Liver (tissue), 9 donors: ENCODE data around the gene TTLL3. TPM values are rescaled to one million over a fixed set of nuclear protein-coding genes. Genes with fewer than 3 reads are reported as not detected.
A peak's percentile ranks its signal among the peaks of the same experiment; 100 is the strongest.

ENCODE experiments used
- DNase-seq: peaks from one replicate; pipeline ENCODE4 v3.0.0-alpha.2; 2017; ENCODE audit warnings: low spot score
- H3K27ac ChIP-seq, 2 donors: one replicate each; pipeline ENCODE4 v1.7.0; 2013; ENCODE audit warnings: inconsistent platforms in 2 of 2, low read length in 2 of 2, control low read depth in 1 of 2, low read depth in 1 of 2, mild to moderate bottlenecking in 1 of 2
- H3K27me3 ChIP-seq, 4 donors: one replicate each; pipeline versions ENCODE4 v1.6.1 to v1.7.0; 2013; ENCODE audit warnings: low read length in 3 of 4, inconsistent platforms in 1 of 4, mild to moderate bottlenecking in 1 of 4, moderate library complexity in 1 of 4; ENCODE audit not compliant: control insufficient read depth in 4 of 4, insufficient read depth in 4 of 4
- H3K36me3 ChIP-seq, 4 donors: one replicate each; pipeline versions ENCODE4 v1.6.1 to v1.7.0; 2013; ENCODE audit warnings: low read length in 3 of 4, mild to moderate bottlenecking in 3 of 4, low read depth in 1 of 4, moderate library complexity in 1 of 4; ENCODE audit not compliant: control insufficient read depth in 4 of 4, insufficient read depth in 3 of 4
- H3K4me1 ChIP-seq, 4 donors: one replicate each; pipeline versions ENCODE4 v1.6.1 to v1.7.0; 2013; ENCODE audit warnings: low read length in 3 of 4, mild to moderate bottlenecking in 3 of 4, moderate library complexity in 1 of 4; ENCODE audit not compliant: control insufficient read depth in 4 of 4, insufficient read depth in 4 of 4
- H3K4me3 ChIP-seq, 3 donors: one replicate each; pipeline versions ENCODE4 v1.6.1 to v1.7.0; 2013; ENCODE audit warnings: low read length in 3 of 3, control low read depth in 1 of 3, low read depth in 1 of 3, mild to moderate bottlenecking in 1 of 3
- H3K9ac ChIP-seq, 2 donors: one replicate each; pipeline ENCODE4 v1.7.0; 2013; ENCODE audit warnings: low read length in 2 of 2, mild to moderate bottlenecking in 2 of 2, moderate library complexity in 2 of 2, control low read depth in 1 of 2, low read depth in 1 of 2
- H3K9me3 ChIP-seq, 4 donors: one replicate each; pipeline versions ENCODE4 v1.6.1 to v1.7.0; 2013; ENCODE audit warnings: low read length in 3 of 4; ENCODE audit not compliant: control insufficient read depth in 4 of 4
- EGR1 ChIP-seq, 2 donors: IDR thresholded peaks; 2 replicates each; pipeline ENCODE4 v1.6.1; 2016 to 2018; ENCODE audit warnings: antibody characterized with exemption in 2 of 2, low read depth in 2 of 2
- FOXA2 ChIP-seq: IDR thresholded peaks from 2 replicates; pipeline ENCODE4 v1.6.1; 2016; ENCODE audit warnings: antibody characterized with exemption
- GABPA ChIP-seq, 2 donors: IDR thresholded peaks in 1 of 2; conservative IDR thresholded peaks in 1 of 2; 2 replicates each; pipeline ENCODE4 v1.6.1; 2016; ENCODE audit warnings: antibody characterized with exemption in 2 of 2, mild to moderate bottlenecking in 1 of 2, moderate library complexity in 1 of 2
- HNF4A ChIP-seq, 2 donors: conservative IDR thresholded peaks; 2 replicates each; pipeline ENCODE4 v1.6.1; 2016; ENCODE audit warnings: antibody characterized with exemption in 2 of 2, mild to moderate bottlenecking in 2 of 2
- JUND ChIP-seq, 2 donors: IDR thresholded peaks; 2 replicates each; pipeline ENCODE4 v1.6.1; 2016; ENCODE audit warnings: antibody characterized with exemption in 2 of 2
- NR2F2 ChIP-seq: IDR thresholded peaks from 2 replicates; pipeline ENCODE4 v1.6.1; 2016; ENCODE audit warnings: antibody characterized with exemption
- RXRA ChIP-seq, 2 donors: IDR thresholded peaks; 2 replicates each; pipeline ENCODE4 v1.6.1; 2017 to 2018; ENCODE audit warnings: antibody characterized with exemption in 2 of 2, mild to moderate bottlenecking in 1 of 2
- YY1 ChIP-seq: IDR thresholded peaks from 2 replicates; pipeline ENCODE4 v1.6.1; 2016; ENCODE audit warnings: antibody characterized with exemption, mild to moderate bottlenecking
- WGBS: extraction: QIAGEN DNeasy Blood & Tissue Kit; methylation state at CpG from one replicate; pipeline ENCODE4 v1.1.7; 2013; 5-methylcytosine and 5-hydroxymethylcytosine counted together
- polyA plus RNA-seq, 2 donors: library from polyadenylated mRNA; stranded (reverse) in 1 of 2; unstranded in 1 of 2; fragments of 200-250 nt in 1 of 2; fragments of >200 nt in 1 of 2; fragmentation: Nextera tagmentation in 1 of 2; extraction: Ambion mirVana in 1 of 2; gene quantifications; one replicate each; pipeline versions ENCODE4 v1.2.1 to v1.2.3, GENCODE V29; 2013 to 2015
- total RNA-seq, 2 donors: library from RNA; depleted of rRNA; stranded (reverse); fragments of >200 nt; gene quantifications; one replicate each; pipeline ENCODE4 v1.2.3, GENCODE V29; 2014
- TF ChIP-seq, protein P1 (sequence below): IDR thresholded peaks from 2 replicates; pipeline ENCODE4 v1.6.1; 2016; ENCODE audit warnings: antibody characterized with exemption
- TF ChIP-seq, protein P2 (sequence below): IDR thresholded peaks from 2 replicates; pipeline ENCODE4 v1.6.1; 2016; ENCODE audit warnings: antibody characterized with exemption
- TF ChIP-seq, protein P3 (sequence below): fragments of 150-350 bp; IDR thresholded peaks from 2 replicates; pipeline ENCODE4 v1.5.1; 2017; ENCODE audit warnings: improper control_type of control experiment, low read depth, low read length; ENCODE audit not compliant: missing input control
- TF ChIP-seq, protein P4 (sequence below): IDR thresholded peaks from 2 replicates; pipeline ENCODE4 v1.6.1; 2016; ENCODE audit warnings: antibody characterized with exemption
- TF ChIP-seq, protein P5 (sequence below): IDR thresholded peaks from 2 replicates; pipeline ENCODE4 v1.6.1; 2016; ENCODE audit warnings: antibody characterized with exemption, mild to moderate bottlenecking
- donor health status: healthy.
- donor health status: healthy.
- donor health status: healthy.
- donor health status: healthy.
- donor health status: healthy.

The TTLL3 gene
- total and polyA plus RNA-seq, 4 donors, result 2.8 to 19.6 (median 6.5) TPM

DNA sequence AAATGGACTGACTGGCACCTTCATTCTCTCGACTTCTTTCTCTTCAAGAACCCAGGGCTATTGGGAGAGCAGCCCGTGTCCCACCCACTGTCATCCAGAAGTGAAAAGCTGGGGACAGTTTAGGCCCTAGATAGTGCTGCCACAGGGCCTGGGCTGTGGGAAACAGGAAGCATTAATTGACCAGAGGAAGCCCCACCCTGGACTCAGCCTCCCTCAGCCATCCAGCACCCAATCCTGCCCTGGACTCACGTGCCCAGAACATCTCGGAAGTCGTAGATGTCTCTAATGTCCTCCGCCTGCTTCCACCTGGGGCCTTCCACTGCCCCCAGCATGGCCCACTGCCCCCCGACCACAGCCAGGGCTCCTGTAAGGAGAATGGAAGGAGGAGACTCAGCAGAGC, 42.6 kb upstream of the TTLL3 start:
- no peaks in the 10 kb centered on the region for H3K27me3 ChIP-seq
- no peak for DNase-seq
- 77% methylated on average over 7 of the region's 7 CpGs for WGBS
- TF ChIP-seq RXRA (IDR thresholded peaks at IDR 0.05), result no peak
- H3K4me3 ChIP-seq, result no peak overlapping the region
- H3K4me1 ChIP-seq, result peaks cover 8 to 28% (median 20%) of the 10 kb centered on the region in 4 donors
- peaks cover 0 to 10% (median 5%) of the 10 kb centered on the region in 4 donors for H3K36me3 ChIP-seq
- no peak overlapping the region for H3K9ac ChIP-seq
- no peak overlapping the region for H3K27ac ChIP-seq
- H3K9me3 ChIP-seq, result no peaks in the 10 kb centered on the region

DNA sequence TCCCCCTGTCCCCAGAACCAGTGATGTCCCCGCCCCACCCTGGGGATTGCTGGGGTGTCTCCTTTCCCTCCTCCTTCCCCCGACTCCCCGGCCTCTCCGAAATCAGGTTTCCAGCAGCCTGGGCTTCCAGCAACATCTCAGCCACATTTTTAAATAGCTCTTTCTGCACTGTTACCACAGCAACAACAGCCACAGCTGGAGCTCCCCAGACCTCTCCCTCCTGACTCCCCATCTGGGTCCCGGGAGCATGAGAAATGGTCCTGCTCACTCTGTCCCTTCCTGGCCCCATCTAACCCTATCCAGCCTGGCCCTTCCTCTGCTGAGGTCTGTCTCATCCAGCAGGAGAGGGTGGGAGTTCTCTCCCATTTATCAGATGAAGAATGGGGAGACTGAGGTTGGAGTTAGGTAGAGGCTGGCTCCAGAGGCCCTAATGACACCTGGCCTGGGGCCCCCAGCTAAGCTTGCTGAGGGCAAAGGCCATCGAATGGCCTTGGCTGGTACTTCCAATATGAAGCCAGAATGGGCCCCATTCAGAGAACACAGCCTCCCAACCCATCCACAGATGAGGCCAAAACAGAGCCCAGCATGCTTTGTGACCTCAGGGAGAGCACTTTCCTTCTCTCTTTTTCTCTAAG, 41.8 kb upstream of the TTLL3 start:
- no peak for DNase-seq
- Histone ChIP-seq H3K4me1 (peaks cover 8 to 28% (median 20%) of the 10 kb centered on the region in 4 donors), H3K9ac (peak overlapping the region in 1 of 2 donors; percentile 51), H3K9me3 (no peaks in the 10 kb centered on the region), H3K27ac (no peak overlapping the region), H3K36me3 (peaks cover 0 to 8% (median 4%) of the 10 kb centered on the region in 4 donors), H3K27me3 (no peaks in the 10 kb centered on the region), H3K4me3 (no peak overlapping the region)
- TF ChIP-seq, protein P1, sequence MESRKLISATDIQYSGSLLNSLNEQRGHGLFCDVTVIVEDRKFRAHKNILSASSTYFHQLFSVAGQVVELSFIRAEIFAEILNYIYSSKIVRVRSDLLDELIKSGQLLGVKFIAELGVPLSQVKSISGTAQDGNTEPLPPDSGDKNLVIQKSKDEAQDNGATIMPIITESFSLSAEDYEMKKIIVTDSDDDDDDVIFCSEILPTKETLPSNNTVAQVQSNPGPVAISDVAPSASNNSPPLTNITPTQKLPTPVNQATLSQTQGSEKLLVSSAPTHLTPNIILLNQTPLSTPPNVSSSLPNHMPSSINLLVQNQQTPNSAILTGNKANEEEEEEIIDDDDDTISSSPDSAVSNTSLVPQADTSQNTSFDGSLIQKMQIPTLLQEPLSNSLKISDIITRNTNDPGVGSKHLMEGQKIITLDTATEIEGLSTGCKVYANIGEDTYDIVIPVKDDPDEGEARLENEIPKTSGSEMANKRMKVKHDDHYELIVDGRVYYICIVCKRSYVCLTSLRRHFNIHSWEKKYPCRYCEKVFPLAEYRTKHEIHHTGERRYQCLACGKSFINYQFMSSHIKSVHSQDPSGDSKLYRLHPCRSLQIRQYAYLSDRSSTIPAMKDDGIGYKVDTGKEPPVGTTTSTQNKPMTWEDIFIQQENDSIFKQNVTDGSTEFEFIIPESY, result no peak
- TF ChIP-seq EGR1 (IDR thresholded peaks at IDR 0.05; ENCODE audit: low read depth in 2 of 2) (no peak), JUND (IDR thresholded peaks at IDR 0.05) (no peak), HNF4A (conservative IDR thresholded peaks at IDR 0.05) (no peak), FOXA2 (no peak), YY1 (no peak), GABPA (IDR thresholded peaks at IDR 0.05 in 1 of 2, conservative IDR thresholded peaks at IDR 0.05 in 1 of 2) (no peak), NR2F2 (no peak)
- TF ChIP-seq, protein P2, sequence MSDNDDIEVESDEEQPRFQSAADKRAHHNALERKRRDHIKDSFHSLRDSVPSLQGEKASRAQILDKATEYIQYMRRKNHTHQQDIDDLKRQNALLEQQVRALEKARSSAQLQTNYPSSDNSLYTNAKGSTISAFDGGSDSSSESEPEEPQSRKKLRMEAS, result no peak
- TF ChIP-seq, protein P3, sequence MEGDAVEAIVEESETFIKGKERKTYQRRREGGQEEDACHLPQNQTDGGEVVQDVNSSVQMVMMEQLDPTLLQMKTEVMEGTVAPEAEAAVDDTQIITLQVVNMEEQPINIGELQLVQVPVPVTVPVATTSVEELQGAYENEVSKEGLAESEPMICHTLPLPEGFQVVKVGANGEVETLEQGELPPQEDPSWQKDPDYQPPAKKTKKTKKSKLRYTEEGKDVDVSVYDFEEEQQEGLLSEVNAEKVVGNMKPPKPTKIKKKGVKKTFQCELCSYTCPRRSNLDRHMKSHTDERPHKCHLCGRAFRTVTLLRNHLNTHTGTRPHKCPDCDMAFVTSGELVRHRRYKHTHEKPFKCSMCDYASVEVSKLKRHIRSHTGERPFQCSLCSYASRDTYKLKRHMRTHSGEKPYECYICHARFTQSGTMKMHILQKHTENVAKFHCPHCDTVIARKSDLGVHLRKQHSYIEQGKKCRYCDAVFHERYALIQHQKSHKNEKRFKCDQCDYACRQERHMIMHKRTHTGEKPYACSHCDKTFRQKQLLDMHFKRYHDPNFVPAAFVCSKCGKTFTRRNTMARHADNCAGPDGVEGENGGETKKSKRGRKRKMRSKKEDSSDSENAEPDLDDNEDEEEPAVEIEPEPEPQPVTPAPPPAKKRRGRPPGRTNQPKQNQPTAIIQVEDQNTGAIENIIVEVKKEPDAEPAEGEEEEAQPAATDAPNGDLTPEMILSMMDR, result no peak
- TF ChIP-seq, protein P4, sequence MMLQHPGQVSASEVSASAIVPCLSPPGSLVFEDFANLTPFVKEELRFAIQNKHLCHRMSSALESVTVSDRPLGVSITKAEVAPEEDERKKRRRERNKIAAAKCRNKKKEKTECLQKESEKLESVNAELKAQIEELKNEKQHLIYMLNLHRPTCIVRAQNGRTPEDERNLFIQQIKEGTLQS, result no peak
- TF ChIP-seq, protein P5, sequence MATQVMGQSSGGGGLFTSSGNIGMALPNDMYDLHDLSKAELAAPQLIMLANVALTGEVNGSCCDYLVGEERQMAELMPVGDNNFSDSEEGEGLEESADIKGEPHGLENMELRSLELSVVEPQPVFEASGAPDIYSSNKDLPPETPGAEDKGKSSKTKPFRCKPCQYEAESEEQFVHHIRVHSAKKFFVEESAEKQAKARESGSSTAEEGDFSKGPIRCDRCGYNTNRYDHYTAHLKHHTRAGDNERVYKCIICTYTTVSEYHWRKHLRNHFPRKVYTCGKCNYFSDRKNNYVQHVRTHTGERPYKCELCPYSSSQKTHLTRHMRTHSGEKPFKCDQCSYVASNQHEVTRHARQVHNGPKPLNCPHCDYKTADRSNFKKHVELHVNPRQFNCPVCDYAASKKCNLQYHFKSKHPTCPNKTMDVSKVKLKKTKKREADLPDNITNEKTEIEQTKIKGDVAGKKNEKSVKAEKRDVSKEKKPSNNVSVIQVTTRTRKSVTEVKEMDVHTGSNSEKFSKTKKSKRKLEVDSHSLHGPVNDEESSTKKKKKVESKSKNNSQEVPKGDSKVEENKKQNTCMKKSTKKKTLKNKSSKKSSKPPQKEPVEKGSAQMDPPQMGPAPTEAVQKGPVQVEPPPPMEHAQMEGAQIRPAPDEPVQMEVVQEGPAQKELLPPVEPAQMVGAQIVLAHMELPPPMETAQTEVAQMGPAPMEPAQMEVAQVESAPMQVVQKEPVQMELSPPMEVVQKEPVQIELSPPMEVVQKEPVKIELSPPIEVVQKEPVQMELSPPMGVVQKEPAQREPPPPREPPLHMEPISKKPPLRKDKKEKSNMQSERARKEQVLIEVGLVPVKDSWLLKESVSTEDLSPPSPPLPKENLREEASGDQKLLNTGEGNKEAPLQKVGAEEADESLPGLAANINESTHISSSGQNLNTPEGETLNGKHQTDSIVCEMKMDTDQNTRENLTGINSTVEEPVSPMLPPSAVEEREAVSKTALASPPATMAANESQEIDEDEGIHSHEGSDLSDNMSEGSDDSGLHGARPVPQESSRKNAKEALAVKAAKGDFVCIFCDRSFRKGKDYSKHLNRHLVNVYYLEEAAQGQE, result no peak
- WGBS, result 86% methylated on average over 6 of the region's 6 CpGs
